ENCODE measurements around the gene CHKA. TPM values are rescaled to one million over a fixed set of nuclear protein-coding genes. Genes with fewer than 3 reads are reported as not detected.

CHKA gene
- total RNA-seq, 2 experiments from 2014 or later: 15.8 to 16.7 TPM

GRCh38 chr11:68048681-68049508 lies 72.3 kb downstream of the CHKA start:
- no peaks in the 10 kb centered on the region for H3K4me1 Mint-ChIP-seq (ENCODE audit: low read depth)
- ATAC-seq (no peak), DNase-seq (no peak)
- no peak for TF ChIP-seq CTCF (IDR thresholded peaks at IDR 0.05)
- POLR2A ChIA-PET: no interaction called here
- H3K27ac Mint-ChIP-seq: no peak overlapping the region
- no peaks in the 10 kb centered on the region for H3K9me3 Mint-ChIP-seq
- H3K27me3 Mint-ChIP-seq: no peaks in the 10 kb centered on the region
- no peak overlapping the region for H3K4me3 Mint-ChIP-seq
- intact Hi-C loops (cut with micrococcal nuclease): no loop called here
- peaks cover 15% of the 10 kb centered on the region for H3K36me3 Mint-ChIP-seq (ENCODE audit: low read depth)
- CTCF ChIA-PET: no interaction called here

GRCh38 chr11:68047437-68048290 lies 73.5 kb downstream of the CHKA start:
- ChIA-PET POLR2A (interaction anchor here (0.8 kb wide), 1 partner anchor 20 kb away, joined by 3 read pairs; no protein-coding TSS in a partner anchor), CTCF (no interaction called here)
- no peak overlapping the region for H3K27ac Mint-ChIP-seq
- DNase-seq (no peak), ATAC-seq (no peak)
- no peak overlapping the region for H3K4me3 Mint-ChIP-seq
- TF ChIP-seq CTCF (IDR thresholded peaks at IDR 0.05): no peak
- H3K27me3 Mint-ChIP-seq: no peaks in the 10 kb centered on the region
- H3K4me1 Mint-ChIP-seq (ENCODE audit: low read depth): no peaks in the 10 kb centered on the region
- intact Hi-C loops (cut with micrococcal nuclease): no loop called here
- no peaks in the 10 kb centered on the region for H3K9me3 Mint-ChIP-seq
- H3K36me3 Mint-ChIP-seq (ENCODE audit: low read depth): peaks cover 15% of the 10 kb centered on the region

GRCh38 chr11:68044898-68045351 lies 76.3 kb downstream of the CHKA start:
- intact Hi-C loops (cut with micrococcal nuclease): no loop called here
- TF ChIP-seq CTCF (IDR thresholded peaks at IDR 0.05): no peak
- Mint-ChIP-seq H3K9me3 (no peaks in the 10 kb centered on the region), H3K36me3 (ENCODE audit: low read depth) (peaks cover 4% of the 10 kb centered on the region), H3K27me3 (no peaks in the 10 kb centered on the region), H3K27ac (no peak overlapping the region), H3K4me1 (ENCODE audit: low read depth) (peaks cover 4% of the 10 kb centered on the region), H3K4me3 (no peak overlapping the region)
- DNase-seq: no peak
- ATAC-seq: no peak
- POLR2A ChIA-PET: no interaction called here
- CTCF ChIA-PET: no interaction called here

- no peak for TF ChIP-seq CTCF (IDR thresholded peaks at IDR 0.05)
- POLR2A ChIA-PET: interaction anchor here (7.4 kb wide), 1 partner anchor 7 kb away, joined by 45 read pairs; no protein-coding TSS in a partner anchor
- Mint-ChIP-seq H3K4me3 (no peak overlapping the region), H3K4me1 (ENCODE audit: low read depth) (peaks cover 4% of the 10 kb centered on the region), H3K27me3 (no peaks in the 10 kb centered on the region), H3K9me3 (no peaks in the 10 kb centered on the region), H3K27ac (no peak overlapping the region), H3K36me3 (ENCODE audit: low read depth) (peaks cover 4% of the 10 kb centered on the region)
- intact Hi-C loops (cut with micrococcal nuclease): no loop called here
- ATAC-seq (no peak), DNase-seq (no peak)
- CTCF ChIA-PET: no interaction called here
These were observed 76.9 kb downstream of the CHKA start for GRCh38 chr11:68044145-68044813.
